Prostate gland (tissue), 2 donors: ENCODE measurements around the gene FEN1. TPM values are rescaled to one million over a fixed set of nuclear protein-coding genes. Genes with fewer than 3 reads are reported as not detected.
A peak's percentile ranks its signal among the peaks of the same experiment; 100 is the strongest.

Source experiments
- DNase-seq: peaks from one replicate; pipeline ENCODE4 v3.0.0-alpha.2; 2019; ENCODE audit warnings: low spot score
- H3K27ac ChIP-seq, 2 donors: fragments of 200-600 bp; sonication (generic); 2 replicates each; pipeline ENCODE4 v1.5.1; 2017 to 2019
- H3K27me3 ChIP-seq: fragments of 200-600 bp; sonication (generic); replicated peaks from 2 replicates; pipeline ENCODE4 v1.5.1; 2019; ENCODE audit not compliant: insufficient read depth
- H3K36me3 ChIP-seq, 2 donors: fragments of 200-600 bp; sonication (generic); 1 replicate in 1 of 2; 2 replicates in 1 of 2; pipeline versions ENCODE4 v1.5.1 to v1.8.1; 2017 to 2019
- H3K4me1 ChIP-seq: fragments of 200-600 bp; sonication (generic); replicated peaks from 2 replicates; pipeline ENCODE4 v1.5.1; 2019
- H3K4me3 ChIP-seq, 2 donors: fragments of 200-600 bp; sonication (generic); 2 replicates each; pipeline ENCODE4 v1.5.1; 2017 to 2019
- H3K9me3 ChIP-seq: fragments of 200-600 bp; sonication (generic); 2 replicates; pipeline ENCODE4 v1.5.1; 2017
- CTCF ChIP-seq, 4 experiments: fragments of 200-600 bp in 2 of 4; fragments of 450-650 bp in 2 of 4; sonication (generic) in 2 of 4; IDR thresholded peaks; 1 replicate in 3 of 4; 2 replicates in 1 of 4; pipeline ENCODE4 v1.5.1; 2016 to 2019; ENCODE audit warnings: antibody characterized with exemption in 4 of 4, mild to moderate bottlenecking in 2 of 4, moderate library complexity in 2 of 4
- POLR2A ChIP-seq: fragments of 450-650 bp; IDR thresholded peaks from one replicate; pipeline ENCODE4 v1.6.1; 2016; ENCODE audit warnings: antibody characterized with exemption, mild to moderate bottlenecking
- POLR2AphosphoS5 ChIP-seq: sonication (generic); formaldehyde crosslinking; IDR thresholded peaks from one replicate; pipeline ENCODE4 v1.6.1; 2017; ENCODE audit warnings: antibody characterized with exemption
- WGBS: methylation state at CpG from one replicate; pipeline ENCODE4 v1.1.5; 2018; 5-methylcytosine and 5-hydroxymethylcytosine counted together
- intact Hi-C: fragments of 100-400 bp; cut with DNase I; formaldehyde crosslinking; loops from one replicate; pipeline ENCODE4 v1.14.2; 2022
- total RNA-seq, 2 donors: library from RNA; depleted of rRNA; stranded (reverse); fragments of >200 nt; gene quantifications; one replicate each; pipeline ENCODE4 v1.1.0, GENCODE V29; 2016

Gene FEN1
- 10 to 100 TPM; 12.8 to 18.4 TPM for total RNA-seq

GRCh38 chr11:61792310-61793082 is at the start of gene FEN1, which contains the start of gene TMEM258:
Gene FEN1, plus strand, starts transcription at chr11:61792911. Its CDS starts 2,451 bp downstream, at chr11:61795362.
Gene TMEM258, minus strand, starts transcription at chr11:61792599. Its CDS starts 41 bp downstream, at chr11:61792558.
- H3K9me3 ChIP-seq, result no peaks in the 10 kb centered on the region
- no peaks in the 10 kb centered on the region for H3K27me3 ChIP-seq
- DNase-seq, result peak; percentile 84
- intact Hi-C loops, result no loop called here
- under 1% methylated on average over 61 of the region's 61 CpGs for WGBS
- TF ChIP-seq CTCF (IDR thresholded peaks at IDR 0.05), result peak in 2 of 4 experiments; percentile 44 to 46
- peak; percentile 96 for TF ChIP-seq POLR2AphosphoS5
- TF ChIP-seq POLR2A, result peak; percentile 43
- peak within 1 kb of the TSS; percentile 63 to 77 for H3K4me3 ChIP-seq
- H3K36me3 ChIP-seq, result peaks cover 4 to 5% of the 10 kb centered on the region in 2 donors
- peak within 1 kb of the TSS; percentile 88 to 92 for H3K27ac ChIP-seq
- H3K4me1 ChIP-seq, result peaks cover 16% of the 10 kb centered on the region

GRCh38 chr11:61743486-61744095 is 49.1 kb upstream of the FEN1 start:
- Histone ChIP-seq H3K27ac (no peak overlapping the region), H3K4me3 (no peak overlapping the region), H3K27me3 (no peaks in the 10 kb centered on the region), H3K4me1 (no peaks in the 10 kb centered on the region), H3K9me3 (no peaks in the 10 kb centered on the region), H3K36me3 (no peaks in the 10 kb centered on the region)
- 94% methylated on average over 24 of the region's 42 CpGs for WGBS
- no peak for DNase-seq
- TF ChIP-seq POLR2A, result no peak
- no peak for TF ChIP-seq POLR2AphosphoS5
- intact Hi-C loops, result no loop called here

- intact Hi-C loops, result no loop called here
- DNase-seq, result no peak
- H3K27ac ChIP-seq, result no peak overlapping the region
- H3K36me3 ChIP-seq, result no peaks in the 10 kb centered on the region
- 89% methylated on average over 20 of the region's 20 CpGs for WGBS
- H3K4me1 ChIP-seq, result no peaks in the 10 kb centered on the region
- no peaks in the 10 kb centered on the region for H3K9me3 ChIP-seq
- H3K4me3 ChIP-seq, result no peak overlapping the region
- no peaks in the 10 kb centered on the region for H3K27me3 ChIP-seq
- TF ChIP-seq POLR2A (no peak), POLR2AphosphoS5 (no peak), CTCF (IDR thresholded peaks at IDR 0.05) (no peak)
These were observed 48.5 kb upstream of the FEN1 start for GRCh38 chr11:61744181-61744580.

- no peak for DNase-seq
- intact Hi-C loops, result loop anchor here (5.0 kb wide), 1 partner anchor 363 kb away; no protein-coding TSS in a partner anchor
- 82% methylated on average over 10 of the region's 10 CpGs for WGBS
These were observed 48.0 kb upstream of the FEN1 start for GRCh38 chr11:61744609-61745156.

More at GRCh38 chr11:61744609-61745156, 48.0 kb upstream of the FEN1 start:
- no peak overlapping the region for H3K27ac ChIP-seq
- H3K4me1 ChIP-seq, result no peaks in the 10 kb centered on the region
- H3K36me3 ChIP-seq, result no peaks in the 10 kb centered on the region
- H3K9me3 ChIP-seq, result no peaks in the 10 kb centered on the region
- no peaks in the 10 kb centered on the region for H3K27me3 ChIP-seq
- no peak for TF ChIP-seq CTCF (IDR thresholded peaks at IDR 0.05)
- no peak overlapping the region for H3K4me3 ChIP-seq
